NCI-H2196 treated with DMSO at 0.1 percent for 48 hours (cell line): ENCODE data around the gene SH2D3C.

Source experiments
- DNase-seq: peaks from one replicate; lab custom pipeline; 2025; ENCODE audit not compliant: unreplicated experiment; lab: John Stamatoyannopoulos, UW

The SH2D3C gene

GRCh38 chr9:127700594-127701255 is 77.7 kb downstream of the SH2D3C start:
- DNase-seq: no peak

GRCh38 chr9:127700140-127700539 is 78.3 kb downstream of the SH2D3C start:
- DNase-seq: no peak

- DNase-seq: no peak
These were observed 79.3 kb downstream of the SH2D3C start for GRCh38 chr9:127698985-127699670.

- no peak for DNase-seq
These were observed 80.1 kb downstream of the SH2D3C start for GRCh38 chr9:127698386-127698785.

GRCh38 chr9:127697575-127697974 is 80.9 kb downstream of the SH2D3C start:
- no peak for DNase-seq

GRCh38 chr9:127694890-127695720 is 83.4 kb downstream of the SH2D3C start:
- no peak for DNase-seq

GRCh38 chr9:127693697-127694096 is 84.8 kb downstream of the SH2D3C start:
- DNase-seq: no peak

GRCh38 chr9:127693143-127693542 is 85.3 kb downstream of the SH2D3C start:
- DNase-seq: no peak

GRCh38 chr9:127692071-127692470 is 86.4 kb downstream of the SH2D3C start:
- DNase-seq: no peak

GRCh38 chr9:127690735-127691134 is 87.7 kb downstream of the SH2D3C start:
- no peak for DNase-seq

GRCh38 chr9:127689329-127690000 is 89.0 kb downstream of the SH2D3C start:
- no peak for DNase-seq
